IPS DF 19.7 (cell line): Measurements from ENCODE around the gene ABCA8.

ENCODE experiments used
- DNase-seq: peaks from one replicate; pipeline ENCODE4 v3.0.0-alpha.2; 2013; ENCODE audit warnings: low read depth, low spot score

ABCA8 gene

GRCh38 chr17:68870976-68871375 lies 84.2 kb downstream of the ABCA8 start:
- DNase-seq, result no peak

- no peak for DNase-seq
These were observed 84.9 kb downstream of the ABCA8 start for GRCh38 chr17:68870161-68870826.

GRCh38 chr17:68868708-68869107 lies 86.5 kb downstream of the ABCA8 start:
- no peak for DNase-seq

GRCh38 chr17:68867759-68868516 lies 87.3 kb downstream of the ABCA8 start:
- DNase-seq, result no peak

- no peak for DNase-seq
These were observed 89.6 kb downstream of the ABCA8 start for GRCh38 chr17:68865584-68865983.

- DNase-seq, result no peak
These were observed 92.0 kb downstream of the ABCA8 start for GRCh38 chr17:68863091-68863652.

- DNase-seq, result no peak
These were observed 93.6 kb downstream of the ABCA8 start for GRCh38 chr17:68861602-68862001.

GRCh38 chr17:68860941-68861340 lies 94.3 kb downstream of the ABCA8 start:
- DNase-seq, result no peak

GRCh38 chr17:68854452-68854851 lies 100.7 kb downstream of the ABCA8 start:
- no peak for DNase-seq

GRCh38 chr17:68853439-68853838 lies 101.8 kb downstream of the ABCA8 start:
- DNase-seq, result no peak

- no peak for DNase-seq
These were observed 102.2 kb downstream of the ABCA8 start for GRCh38 chr17:68853036-68853435.

- DNase-seq, result no peak
These were observed 103.3 kb downstream of the ABCA8 start for GRCh38 chr17:68851890-68852289.

- DNase-seq, result no peak
These were observed 104.3 kb downstream of the ABCA8 start for GRCh38 chr17:68850749-68851510.

- DNase-seq, result no peak
These were observed 105.2 kb downstream of the ABCA8 start for GRCh38 chr17:68849673-68850610.

- no peak for DNase-seq
These were observed 107.5 kb downstream of the ABCA8 start for GRCh38 chr17:68847711-68848110.

- DNase-seq, result no peak
These were observed 111.7 kb downstream of the ABCA8 start for GRCh38 chr17:68843522-68843921.

- DNase-seq, result no peak
These were observed 115.1 kb downstream of the ABCA8 start for GRCh38 chr17:68840073-68840472.

GRCh38 chr17:68835071-68835470 lies 120.1 kb downstream of the ABCA8 start:
- no peak for DNase-seq

GRCh38 chr17:68834328-68834836 lies 120.8 kb downstream of the ABCA8 start:
- no peak for DNase-seq

- DNase-seq, result no peak
These were observed 122.9 kb downstream of the ABCA8 start for GRCh38 chr17:68832109-68832802.
